ENCODE data around the gene IKZF4.
"Not testable (repeated sequence)": the region's sequence is repeated elsewhere in the genome, so short reads cannot be mapped to it uniquely, and the experiment has no call there.

DNA sequence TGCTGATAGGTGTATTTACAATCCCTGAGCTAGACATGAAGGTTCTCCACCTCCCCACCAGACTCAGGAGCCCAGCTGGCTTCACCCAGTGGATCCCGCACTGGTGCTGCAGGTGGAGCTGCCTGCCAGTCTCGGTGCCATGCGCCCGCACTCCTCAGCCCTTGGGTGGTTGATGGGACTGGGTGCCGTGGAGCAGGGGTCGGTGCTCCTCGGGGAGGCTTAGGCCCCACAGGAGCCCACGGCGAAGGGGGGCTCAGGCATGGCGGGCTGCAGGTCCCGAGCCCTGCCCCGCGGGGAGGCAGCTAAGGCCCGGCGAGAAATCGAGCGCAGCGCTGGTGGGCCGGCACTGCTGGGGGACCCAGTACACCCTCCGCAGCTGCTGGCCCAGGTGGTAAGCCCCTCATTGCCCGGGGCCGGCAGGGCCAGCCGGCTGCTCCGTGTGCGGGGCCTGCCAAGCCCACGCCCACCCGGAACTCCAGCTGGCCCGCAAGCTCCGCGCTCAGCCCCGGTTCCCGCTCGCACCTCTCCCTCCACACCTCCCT is 20.8 kb upstream of the IKZF4 start:
- TF ChIP-seq, protein P1, sequence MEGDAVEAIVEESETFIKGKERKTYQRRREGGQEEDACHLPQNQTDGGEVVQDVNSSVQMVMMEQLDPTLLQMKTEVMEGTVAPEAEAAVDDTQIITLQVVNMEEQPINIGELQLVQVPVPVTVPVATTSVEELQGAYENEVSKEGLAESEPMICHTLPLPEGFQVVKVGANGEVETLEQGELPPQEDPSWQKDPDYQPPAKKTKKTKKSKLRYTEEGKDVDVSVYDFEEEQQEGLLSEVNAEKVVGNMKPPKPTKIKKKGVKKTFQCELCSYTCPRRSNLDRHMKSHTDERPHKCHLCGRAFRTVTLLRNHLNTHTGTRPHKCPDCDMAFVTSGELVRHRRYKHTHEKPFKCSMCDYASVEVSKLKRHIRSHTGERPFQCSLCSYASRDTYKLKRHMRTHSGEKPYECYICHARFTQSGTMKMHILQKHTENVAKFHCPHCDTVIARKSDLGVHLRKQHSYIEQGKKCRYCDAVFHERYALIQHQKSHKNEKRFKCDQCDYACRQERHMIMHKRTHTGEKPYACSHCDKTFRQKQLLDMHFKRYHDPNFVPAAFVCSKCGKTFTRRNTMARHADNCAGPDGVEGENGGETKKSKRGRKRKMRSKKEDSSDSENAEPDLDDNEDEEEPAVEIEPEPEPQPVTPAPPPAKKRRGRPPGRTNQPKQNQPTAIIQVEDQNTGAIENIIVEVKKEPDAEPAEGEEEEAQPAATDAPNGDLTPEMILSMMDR (conservative IDR thresholded peaks at IDR 0.05; ENCODE audit: low read depth, low read length) = not testable (repeated sequence)
- not testable (repeated sequence) for TF ChIP-seq EZH2phosphoT487 (IDR thresholded peaks at IDR 0.05; ENCODE audit: borderline replicate concordance, low read length); EZH2 (IDR thresholded peaks at IDR 0.05; ENCODE audit: low read length, unreplicated experiment)

All from PC-3 (cell line).